NOMO-1 treated with dmso at 0.1 percent for 144 hours (cell line): Measurements from ENCODE around the gene ATAD1.
"Not testable (repeated sequence)": the region's sequence is repeated elsewhere in the genome, so short reads cannot be mapped to it uniquely, and the experiment has no call there.

Experiments
- DNase-seq: peaks from one replicate; lab custom pipeline; 2025; ENCODE audit not compliant: unreplicated experiment; lab: John Stamatoyannopoulos, UW

ATAD1 gene

GRCh38 chr10:87803831-87804230 is 14.2 kb downstream of the ATAD1 start:
- DNase-seq, result no peak

GRCh38 chr10:87803328-87803727 is 14.7 kb downstream of the ATAD1 start:
- no peak for DNase-seq

- DNase-seq, result not testable (repeated sequence)
Measured at GRCh38 chr10:87801813-87802435, 16.1 kb downstream of the ATAD1 start.

GRCh38 chr10:87799860-87800259 is 18.2 kb downstream of the ATAD1 start:
- no peak for DNase-seq

GRCh38 chr10:87798082-87798481 is 19.9 kb downstream of the ATAD1 start:
- no peak for DNase-seq

GRCh38 chr10:87794285-87794684 is 23.7 kb downstream of the ATAD1 start:
- no peak for DNase-seq

- DNase-seq, result no peak
Measured at GRCh38 chr10:87790185-87790584, 27.8 kb downstream of the ATAD1 start.

GRCh38 chr10:87786421-87786820 is 31.6 kb downstream of the ATAD1 start:
- DNase-seq, result no peak

- DNase-seq, result no peak
Measured at GRCh38 chr10:87782721-87783120, 35.3 kb downstream of the ATAD1 start.

- no peak for DNase-seq
Measured at GRCh38 chr10:87781545-87781944, 36.5 kb downstream of the ATAD1 start.

GRCh38 chr10:87776328-87776727 is 41.7 kb downstream of the ATAD1 start:
- DNase-seq, result no peak

- DNase-seq, result no peak
Measured at GRCh38 chr10:87775766-87776165, 42.3 kb downstream of the ATAD1 start.

GRCh38 chr10:87771871-87772500 is 46.0 kb downstream of the ATAD1 start:
- DNase-seq, result peak; percentile 10

GRCh38 chr10:87767253-87767652 is 50.8 kb downstream of the ATAD1 start:
- no peak for DNase-seq

- DNase-seq, result no peak
Measured at GRCh38 chr10:87765666-87766376, 52.2 kb downstream of the ATAD1 start.

- DNase-seq, result no peak
Measured at GRCh38 chr10:87764072-87764934, 53.7 kb downstream of the ATAD1 start.

GRCh38 chr10:87763086-87763861 is 54.8 kb downstream of the ATAD1 start:
- DNase-seq, result no peak

- peak; percentile 3 for DNase-seq
Measured at GRCh38 chr10:87761892-87762291, 56.1 kb downstream of the ATAD1 start.

GRCh38 chr10:87761153-87761552 is 56.9 kb downstream of the ATAD1 start:
- no peak for DNase-seq

- peak; percentile 51 for DNase-seq
Measured at GRCh38 chr10:87760195-87760905, 57.7 kb downstream of the ATAD1 start.
